SK-N-SH treated with all-trans-retinoic acid at 6 μM for 48 hours (cell line): ENCODE results near the gene TRMT1.
"Not testable (repeated sequence)": the region's sequence is repeated elsewhere in the genome, so short reads cannot be mapped to it uniquely, and the experiment has no call there.

Source experiments
- ATAC-seq: fragments of 200-7000 bp; cut with Tn5 transposase; 3 replicates; pipeline ENCODE4 v1.9.1; 2020; ENCODE audit warnings: mild to moderate bottlenecking, moderate library complexity
- ARNTL ChIP-seq: fragments of 450-650 bp; formaldehyde crosslinking; IDR thresholded peaks from 2 replicates; pipeline ENCODE4 v1.5.0; 2020; ENCODE audit warnings: low read depth, mild to moderate bottlenecking, moderate library complexity, borderline replicate concordance
- BACH2 ChIP-seq: fragments of 250-450 bp; sonication (Bioruptor Pico); IDR thresholded peaks from 2 replicates; pipeline ENCODE4 v1.9.0; 2021; ENCODE audit warnings: mild to moderate bottlenecking, borderline replicate concordance
- CSDC2 ChIP-seq: fragments of 250-450 bp; sonication (Bioruptor Pico); IDR thresholded peaks from 2 replicates; pipeline ENCODE4 v1.5.0; 2020; ENCODE audit warnings: mild to moderate bottlenecking, moderate library complexity
- CSRNP3 ChIP-seq: fragments of 250-450 bp; sonication (Bioruptor Pico); IDR thresholded peaks from 2 replicates; pipeline ENCODE4 v1.5.1; 2021; ENCODE audit warnings: mild to moderate bottlenecking, moderate library complexity
- ESRRG ChIP-seq: fragments of 250-450 bp; sonication (Bioruptor Pico); IDR thresholded peaks from 2 replicates; pipeline ENCODE4 v1.6.1; 2021; ENCODE audit warnings: mild to moderate bottlenecking
- GLIS3 ChIP-seq: fragments of 250-450 bp; sonication (Bioruptor Pico); IDR thresholded peaks from 2 replicates; pipeline ENCODE4 v1.5.0; 2020; ENCODE audit warnings: mild to moderate bottlenecking, moderate library complexity
- ISL1 ChIP-seq: fragments of 250-450 bp; sonication (Bioruptor Pico); IDR thresholded peaks from 2 replicates; pipeline ENCODE4 v2.1.2; 2022; ENCODE audit warnings: mild to moderate bottlenecking, moderate library complexity
- OSR1 ChIP-seq: fragments of 250-450 bp; sonication (Bioruptor Pico); IDR thresholded peaks from 2 replicates; pipeline ENCODE4 v1.8.0; 2022; ENCODE audit warnings: moderate library complexity, mild to moderate bottlenecking, inconsistent platforms
- PPARA ChIP-seq: fragments of 250-450 bp; sonication (Bioruptor Pico); IDR thresholded peaks from 2 replicates; pipeline ENCODE4 v1.5.0; 2020; ENCODE audit warnings: mild to moderate bottlenecking, borderline replicate concordance
- RARB ChIP-seq: fragments of 250-450 bp; sonication (Bioruptor Pico); IDR thresholded peaks from 2 replicates; pipeline ENCODE4 v1.8.0; 2021; ENCODE audit warnings: mild to moderate bottlenecking, moderate library complexity
- SNAI2 ChIP-seq: fragments of 250-450 bp; sonication (Bioruptor Pico); IDR thresholded peaks from 2 replicates; pipeline ENCODE4 v1.5.0; 2020; ENCODE audit warnings: mild to moderate bottlenecking, moderate library complexity
- TCF4 ChIP-seq: fragments of 250-450 bp; sonication (Bioruptor Pico); IDR thresholded peaks from 2 replicates; pipeline ENCODE4 v1.8.0; 2021; ENCODE audit warnings: mild to moderate bottlenecking, moderate library complexity, borderline replicate concordance
- TOX ChIP-seq: fragments of 250-450 bp; sonication (Bioruptor Pico); IDR thresholded peaks from 2 replicates; pipeline ENCODE4 v1.8.0; 2021; ENCODE audit warnings: mild to moderate bottlenecking, moderate library complexity, borderline replicate concordance
- TSHZ2 ChIP-seq: fragments of 250-450 bp; sonication (Bioruptor Pico); IDR thresholded peaks from 2 replicates; pipeline ENCODE4 v1.5.0; 2020; ENCODE audit warnings: mild to moderate bottlenecking, moderate library complexity
- ZC3H10 ChIP-seq: fragments of 250-450 bp; sonication (Bioruptor Pico); IDR thresholded peaks from 2 replicates; pipeline ENCODE4 v1.5.1; 2021; ENCODE audit warnings: mild to moderate bottlenecking, moderate library complexity
- ZNF565 ChIP-seq: fragments of 450-650 bp; formaldehyde crosslinking; conservative IDR thresholded peaks from 2 replicates; pipeline ENCODE4 v1.5.0; 2020; ENCODE audit warnings: low read depth, mild to moderate bottlenecking, moderate library complexity
- ZNF70 ChIP-seq: fragments of 450-650 bp; formaldehyde crosslinking; IDR thresholded peaks from 2 replicates; pipeline ENCODE4 v1.5.0; 2020; ENCODE audit warnings: mild to moderate bottlenecking, moderate library complexity
- ZNF8 ChIP-seq: fragments of 450-650 bp; formaldehyde crosslinking; IDR thresholded peaks from 2 replicates; pipeline ENCODE4 v1.5.0; 2020; ENCODE audit warnings: mild to moderate bottlenecking, moderate library complexity
- TF ChIP-seq, protein P1 (sequence below): fragments of 250-450 bp; sonication (Bioruptor Pico); IDR thresholded peaks from 2 replicates; pipeline ENCODE4 v1.5.1; 2020; ENCODE audit warnings: low read depth, mild to moderate bottlenecking, moderate library complexity
- TF ChIP-seq, protein P2 (sequence below): fragments of 250-450 bp; sonication (Bioruptor Pico); IDR thresholded peaks from 2 replicates; pipeline ENCODE4 v1.8.0; 2021; ENCODE audit warnings: low read depth, mild to moderate bottlenecking, moderate library complexity, borderline replicate concordance

Gene TRMT1

DNA sequence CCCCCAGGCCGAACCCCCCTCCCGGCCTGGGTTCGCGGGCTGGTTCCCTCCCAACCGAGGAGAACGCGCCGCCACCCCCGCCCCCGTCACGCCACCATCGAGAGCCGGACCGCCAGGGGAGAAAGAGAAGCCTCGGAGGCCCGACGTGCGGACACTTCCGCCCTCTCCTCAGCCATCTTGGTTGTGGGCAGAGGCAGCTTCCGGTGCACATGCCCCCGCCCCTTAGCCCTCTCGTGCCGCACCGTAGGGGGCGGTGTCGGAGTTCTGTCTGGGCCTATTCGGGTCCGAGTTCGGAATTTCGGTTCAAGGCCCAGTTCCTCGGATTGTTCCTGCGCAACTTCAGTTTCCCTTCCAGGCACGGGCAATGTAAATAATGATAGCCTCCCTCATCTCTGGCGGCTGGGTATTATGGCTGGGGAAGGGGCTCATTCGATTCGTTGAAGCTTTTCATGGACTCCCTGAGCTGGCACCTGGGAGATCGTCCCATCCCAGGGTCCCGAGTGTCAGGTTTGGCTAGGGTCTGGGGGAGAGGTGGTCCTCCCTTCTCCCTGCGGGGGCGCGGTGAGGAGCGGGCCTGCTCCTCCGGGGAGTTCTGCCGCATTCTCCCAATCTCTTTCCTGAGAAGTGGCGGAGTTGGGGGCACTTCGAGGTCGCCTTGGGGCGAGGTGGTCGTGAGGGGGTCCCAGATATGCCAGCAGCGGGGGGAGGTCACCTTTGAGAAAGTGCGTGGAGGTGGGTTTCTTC lies 33.8 kb upstream of the TRMT1 start, which contains the start of the genes IER2 and STX10:
TSS of gene IER2 (plus strand) at position 225 of the 744 bp plus-strand sequence. CDS start 2,776 bp downstream, outside the sequence.
TSS of gene STX10 (minus strand) at position 189 of the 744 bp plus-strand sequence. CDS start 202 bp downstream, outside the sequence.
- TF ChIP-seq PPARA (CRISPR knock-in tag) (no peak), CSDC2 (CRISPR knock-in tag) (no peak)
- TF ChIP-seq, protein P1, sequence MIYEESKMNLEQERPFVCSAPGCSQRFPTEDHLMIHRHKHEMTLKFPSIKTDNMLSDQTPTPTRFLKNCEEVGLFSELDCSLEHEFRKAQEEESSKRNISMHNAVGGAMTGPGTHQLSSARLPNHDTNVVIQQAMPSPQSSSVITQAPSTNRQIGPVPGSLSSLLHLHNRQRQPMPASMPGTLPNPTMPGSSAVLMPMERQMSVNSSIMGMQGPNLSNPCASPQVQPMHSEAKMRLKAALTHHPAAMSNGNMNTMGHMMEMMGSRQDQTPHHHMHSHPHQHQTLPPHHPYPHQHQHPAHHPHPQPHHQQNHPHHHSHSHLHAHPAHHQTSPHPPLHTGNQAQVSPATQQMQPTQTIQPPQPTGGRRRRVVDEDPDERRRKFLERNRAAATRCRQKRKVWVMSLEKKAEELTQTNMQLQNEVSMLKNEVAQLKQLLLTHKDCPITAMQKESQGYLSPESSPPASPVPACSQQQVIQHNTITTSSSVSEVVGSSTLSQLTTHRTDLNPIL (CRISPR knock-in tag) = no peak
- peak; percentile 66 for ATAC-seq

GRCh38 chr19:13149628-13150186 lies 33.2 kb upstream of the TRMT1 start:
- peak; percentile 14 for ATAC-seq
- TF ChIP-seq RARB (CRISPR knock-in tag) (no peak), OSR1 (CRISPR knock-in tag) (no peak), CSRNP3 (CRISPR knock-in tag) (no peak), ISL1 (CRISPR knock-in tag) (no peak), TSHZ2 (CRISPR knock-in tag) (no peak), ARNTL (CRISPR knock-in tag) (no peak), ZNF8 (CRISPR knock-in tag) (no peak), ZC3H10 (CRISPR knock-in tag) (no peak), SNAI2 (no peak), PPARA (CRISPR knock-in tag) (no peak)
- TF ChIP-seq, protein P1 (CRISPR knock-in tag) = no peak
- TF ChIP-seq, protein P2, sequence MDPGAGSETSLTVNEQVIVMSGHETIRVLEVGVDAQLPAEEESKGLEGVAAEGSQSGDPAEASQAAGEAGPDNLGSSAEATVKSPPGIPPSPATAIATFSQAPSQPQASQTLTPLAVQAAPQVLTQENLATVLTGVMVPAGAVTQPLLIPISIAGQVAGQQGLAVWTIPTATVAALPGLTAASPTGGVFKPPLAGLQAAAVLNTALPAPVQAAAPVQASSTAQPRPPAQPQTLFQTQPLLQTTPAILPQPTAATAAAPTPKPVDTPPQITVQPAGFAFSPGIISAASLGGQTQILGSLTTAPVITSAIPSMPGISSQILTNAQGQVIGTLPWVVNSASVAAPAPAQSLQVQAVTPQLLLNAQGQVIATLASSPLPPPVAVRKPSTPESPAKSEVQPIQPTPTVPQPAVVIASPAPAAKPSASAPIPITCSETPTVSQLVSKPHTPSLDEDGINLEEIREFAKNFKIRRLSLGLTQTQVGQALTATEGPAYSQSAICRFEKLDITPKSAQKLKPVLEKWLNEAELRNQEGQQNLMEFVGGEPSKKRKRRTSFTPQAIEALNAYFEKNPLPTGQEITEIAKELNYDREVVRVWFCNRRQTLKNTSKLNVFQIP (CRISPR knock-in tag) = no peak
- TF ChIP-seq, all 23 proteins: peak for 0

DNA sequence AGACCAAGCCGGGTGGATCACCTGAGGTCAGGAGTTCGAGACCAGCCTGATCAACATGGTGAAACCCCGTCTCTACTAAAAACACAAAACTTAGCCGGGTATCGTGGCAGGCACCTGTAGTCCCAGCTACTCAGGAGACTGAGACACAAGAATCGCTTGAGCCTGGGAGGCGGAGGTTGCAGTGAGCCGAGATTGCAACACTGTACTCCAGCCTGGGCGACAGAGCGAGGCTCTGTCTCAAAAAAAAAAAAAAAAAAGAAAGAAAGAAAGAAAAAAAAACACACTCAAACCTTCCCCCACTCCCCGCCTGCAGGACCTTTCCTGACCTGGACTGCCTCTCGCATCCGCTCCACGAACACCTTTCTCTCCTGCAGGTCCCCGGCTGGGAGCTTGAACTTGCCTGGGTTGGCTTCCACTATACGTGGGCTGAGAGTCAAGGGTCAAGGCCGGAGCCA lies 32.7 kb upstream of the TRMT1 start:
- not testable (repeated sequence) for ATAC-seq

DNA sequence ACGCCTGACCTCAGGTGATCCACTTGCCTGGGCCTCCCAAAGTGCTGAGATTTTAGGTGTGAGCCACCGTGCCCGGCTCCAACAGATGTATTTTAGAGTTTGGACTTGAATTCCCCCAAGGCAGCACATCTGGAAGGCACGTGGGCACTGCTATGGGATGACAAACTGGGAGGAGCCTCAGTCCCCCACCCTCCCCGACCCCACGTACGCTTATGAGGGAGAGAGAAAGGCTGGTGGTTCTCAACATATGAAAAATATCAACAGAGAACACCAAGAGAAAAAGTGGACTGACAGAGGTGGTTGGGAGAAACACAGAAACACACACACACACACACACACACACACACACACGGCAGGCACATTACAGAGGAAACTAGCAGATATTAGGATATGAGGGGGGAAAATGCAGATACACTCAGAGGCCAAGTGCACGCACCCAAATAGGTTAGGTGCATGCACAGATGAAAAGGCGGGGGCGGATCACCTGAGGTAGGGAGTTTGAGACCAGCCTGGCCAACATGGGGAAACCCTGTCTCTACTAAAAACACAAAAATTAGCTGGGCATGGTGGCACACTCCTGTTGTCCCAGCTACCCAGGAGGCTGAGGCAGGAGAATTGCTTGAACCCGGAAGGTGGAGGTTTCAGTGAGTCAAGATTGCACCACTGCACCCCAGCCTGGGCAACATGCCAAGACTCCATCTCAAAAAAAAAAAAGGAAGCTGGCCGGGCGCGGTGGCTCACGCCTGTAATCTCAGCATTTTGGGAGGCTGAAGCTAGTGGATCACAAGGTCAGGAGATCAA lies 30.4 kb upstream of the TRMT1 start:
- no peak for TF ChIP-seq ZNF565 (CRISPR knock-in tag)
- no peak for TF ChIP-seq TSHZ2 (CRISPR knock-in tag)
- no peak for TF ChIP-seq TCF4
- TF ChIP-seq ZC3H10 (CRISPR knock-in tag) = no peak
- TF ChIP-seq ARNTL (CRISPR knock-in tag) = no peak
- TF ChIP-seq GLIS3 (CRISPR knock-in tag) = no peak
- TF ChIP-seq BACH2 (CRISPR knock-in tag) = no peak
- no peak for TF ChIP-seq CSDC2 (CRISPR knock-in tag)
- no peak for TF ChIP-seq SNAI2
- no peak for TF ChIP-seq ZNF70 (CRISPR knock-in tag)
- TF ChIP-seq ESRRG (CRISPR knock-in tag) = no peak
- TF ChIP-seq PPARA (CRISPR knock-in tag) = no peak
- TF ChIP-seq TOX = no peak
- no peak for ATAC-seq
